EL (cell line): Measurements from ENCODE around the gene GIT1.

Source experiments
- DNase-seq: peaks from one replicate; pipeline ENCODE4 v3.0.0-alpha.2; 2016

Gene GIT1

GRCh38 chr17:29615492-29616299 lies 26.2 kb upstream of the GIT1 start:
- peak; percentile 86 for DNase-seq

- peak; percentile 35 for DNase-seq
These were observed 25.6 kb upstream of the GIT1 start for GRCh38 chr17:29615048-29615385.

DNA sequence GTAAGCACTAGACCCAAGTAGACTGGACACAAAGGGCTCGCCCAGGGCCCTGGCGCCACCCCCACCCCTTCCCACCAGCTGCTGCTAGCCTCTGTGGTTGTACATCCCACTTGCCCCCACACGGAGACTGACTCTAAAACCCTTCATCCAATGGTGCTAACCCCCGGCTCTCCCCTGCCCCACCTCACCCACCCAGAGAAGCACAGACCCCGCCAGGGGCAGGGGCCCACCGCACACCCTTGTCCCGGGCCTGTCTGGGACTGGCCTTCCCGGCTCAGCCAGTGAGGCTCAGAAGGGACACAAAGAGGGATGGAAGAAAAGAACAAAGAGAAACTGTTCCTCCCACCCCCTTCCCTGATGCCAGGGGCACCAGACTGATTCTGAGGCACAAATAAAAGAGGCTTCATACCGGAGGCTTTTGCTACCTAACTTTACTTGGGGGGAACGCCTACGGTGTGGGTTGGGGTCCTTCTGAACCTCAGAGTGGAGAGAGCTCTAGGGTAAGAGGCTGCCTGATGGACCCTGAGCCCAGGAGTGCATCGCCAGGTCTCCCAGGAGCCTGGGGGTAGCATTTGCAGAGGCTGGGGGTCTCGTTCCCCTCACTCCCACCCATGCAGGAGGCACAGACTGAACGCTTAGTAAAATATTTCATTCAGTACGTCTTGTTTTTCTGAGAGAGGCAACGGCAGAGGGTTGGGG lies 25.1 kb upstream of the GIT1 start:
- no peak for DNase-seq

DNA sequence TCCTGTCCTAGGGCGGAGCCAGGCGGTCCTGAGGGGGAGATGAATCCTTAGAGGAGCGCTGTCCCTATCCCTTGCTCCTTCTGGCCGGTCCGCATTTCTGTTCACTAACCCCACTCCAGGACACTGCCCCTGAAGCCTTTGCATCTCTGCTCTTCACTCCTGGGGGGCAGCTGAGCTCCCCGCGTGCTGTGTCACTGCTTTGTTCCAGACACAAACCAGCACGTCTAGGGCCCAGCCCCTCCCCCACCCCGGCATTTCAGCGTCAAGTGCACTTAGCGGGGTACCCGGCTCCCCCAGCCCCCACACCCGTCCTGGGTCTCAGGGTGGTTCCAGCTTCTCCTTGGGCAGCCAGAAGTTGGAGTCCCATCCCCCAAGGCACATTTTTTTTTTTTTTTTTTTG lies 24.4 kb upstream of the GIT1 start:
- no peak for DNase-seq

DNA sequence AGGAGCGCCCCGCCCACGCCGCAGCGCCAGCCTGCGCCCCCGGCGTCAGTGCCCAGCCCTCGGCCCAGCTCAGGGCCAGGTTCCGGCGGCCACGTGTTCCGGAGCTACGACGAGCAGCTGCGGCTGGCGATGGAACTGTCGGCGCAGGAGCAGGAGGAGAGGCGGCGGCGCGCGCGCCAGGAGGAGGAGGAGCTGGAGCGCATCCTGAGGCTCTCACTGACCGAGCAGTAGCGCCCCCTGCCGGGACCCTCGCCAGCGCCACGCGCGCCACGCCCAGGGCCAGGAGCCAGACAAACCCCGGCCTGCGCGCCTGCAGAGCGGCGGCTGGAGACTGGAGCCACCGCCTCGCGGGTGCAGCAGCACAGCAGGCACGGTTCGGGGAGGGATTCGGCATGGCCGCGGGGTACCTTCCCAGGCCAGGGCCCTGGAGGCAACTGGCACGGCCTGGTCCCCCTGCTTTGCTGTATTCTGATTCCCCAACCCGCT lies 23.9 kb upstream of the GIT1 start:
- DNase-seq = peak; percentile 77

GRCh38 chr17:29612404-29613280 lies 23.2 kb upstream of the GIT1 start:
- no peak for DNase-seq

- no peak for DNase-seq
These were observed 22.6 kb upstream of the GIT1 start for GRCh38 chr17:29612094-29612403.

DNA sequence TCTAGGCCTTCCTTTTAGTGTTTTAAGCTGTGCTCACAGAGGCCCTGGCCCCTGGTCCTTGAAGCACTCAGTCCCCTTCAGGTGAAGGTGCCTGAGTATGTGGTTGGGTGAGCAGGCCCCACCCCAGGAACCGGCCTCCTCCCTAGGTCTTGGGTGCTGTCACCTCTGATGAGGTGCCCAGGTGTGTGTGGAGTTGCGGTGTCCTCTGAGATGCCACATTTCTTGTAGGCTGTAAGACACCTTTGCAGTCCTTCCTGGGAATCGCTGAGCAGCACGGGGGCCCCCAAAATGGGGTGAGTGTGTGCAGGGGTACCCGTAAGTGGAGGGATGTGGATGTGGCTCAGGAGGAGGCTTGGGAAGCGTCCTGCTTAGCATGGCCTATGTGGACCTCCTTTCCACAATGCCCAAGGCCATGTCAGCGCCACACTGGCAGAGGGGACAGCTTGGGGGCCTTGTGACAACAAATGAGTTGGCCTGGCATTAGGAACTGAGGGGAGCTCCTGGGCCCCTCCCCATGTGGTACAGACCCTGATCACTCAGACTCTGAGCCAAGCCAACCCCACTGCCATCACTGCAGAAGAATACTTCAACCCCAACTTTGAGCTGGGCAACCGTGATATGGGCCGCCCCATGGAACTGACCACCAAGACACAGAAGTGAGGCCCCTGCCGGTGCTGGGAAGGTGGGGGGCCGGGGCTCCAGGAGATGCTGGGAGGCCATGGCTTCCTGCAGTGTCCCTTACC lies 22.1 kb upstream of the GIT1 start:
- no peak for DNase-seq

DNA sequence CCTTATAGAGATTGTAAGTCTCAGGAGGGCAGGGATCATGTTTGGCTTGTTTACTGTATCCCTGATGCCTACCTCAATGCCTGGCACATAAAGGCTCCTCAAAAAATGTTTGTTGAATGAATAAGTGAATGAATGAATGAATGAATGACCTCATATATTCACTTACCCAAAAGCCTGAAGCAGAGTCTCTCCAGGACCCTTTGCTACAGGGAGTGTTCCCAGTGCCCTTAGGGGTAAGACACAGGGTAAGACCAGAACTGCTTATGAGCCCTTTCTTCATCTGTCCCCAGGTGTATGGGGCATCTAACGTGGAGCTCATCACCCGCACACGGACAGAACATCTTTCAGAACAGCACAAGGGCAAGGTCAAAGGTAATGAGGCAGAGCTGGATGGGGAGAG lies 20.9 kb upstream of the GIT1 start:
- no peak for DNase-seq

DNA sequence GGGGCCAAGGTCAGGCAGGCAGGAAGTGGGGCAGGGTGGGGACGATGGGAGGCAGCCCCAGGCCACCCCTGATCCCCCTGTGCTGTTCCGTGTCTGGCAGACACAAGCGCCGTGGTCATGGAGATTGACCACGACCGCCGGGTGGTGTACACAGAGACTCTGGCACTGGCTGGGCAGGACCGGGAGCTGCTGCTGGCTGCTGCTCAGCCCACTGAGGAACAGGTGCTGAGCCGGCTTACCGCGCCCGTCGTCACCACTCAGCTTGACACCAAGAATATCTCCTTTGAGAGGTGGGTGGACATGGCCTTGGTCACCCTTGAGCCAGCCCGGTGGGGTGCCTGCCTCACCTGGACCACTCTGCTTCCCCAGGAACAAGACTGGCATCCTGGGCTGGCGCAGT lies 19.5 kb upstream of the GIT1 start:
- no peak for DNase-seq

GRCh38 chr17:29607557-29608195 lies 18.2 kb upstream of the GIT1 start:
- DNase-seq = no peak

GRCh38 chr17:29603109-29603674 lies 13.7 kb upstream of the GIT1 start:
- no peak for DNase-seq

DNA sequence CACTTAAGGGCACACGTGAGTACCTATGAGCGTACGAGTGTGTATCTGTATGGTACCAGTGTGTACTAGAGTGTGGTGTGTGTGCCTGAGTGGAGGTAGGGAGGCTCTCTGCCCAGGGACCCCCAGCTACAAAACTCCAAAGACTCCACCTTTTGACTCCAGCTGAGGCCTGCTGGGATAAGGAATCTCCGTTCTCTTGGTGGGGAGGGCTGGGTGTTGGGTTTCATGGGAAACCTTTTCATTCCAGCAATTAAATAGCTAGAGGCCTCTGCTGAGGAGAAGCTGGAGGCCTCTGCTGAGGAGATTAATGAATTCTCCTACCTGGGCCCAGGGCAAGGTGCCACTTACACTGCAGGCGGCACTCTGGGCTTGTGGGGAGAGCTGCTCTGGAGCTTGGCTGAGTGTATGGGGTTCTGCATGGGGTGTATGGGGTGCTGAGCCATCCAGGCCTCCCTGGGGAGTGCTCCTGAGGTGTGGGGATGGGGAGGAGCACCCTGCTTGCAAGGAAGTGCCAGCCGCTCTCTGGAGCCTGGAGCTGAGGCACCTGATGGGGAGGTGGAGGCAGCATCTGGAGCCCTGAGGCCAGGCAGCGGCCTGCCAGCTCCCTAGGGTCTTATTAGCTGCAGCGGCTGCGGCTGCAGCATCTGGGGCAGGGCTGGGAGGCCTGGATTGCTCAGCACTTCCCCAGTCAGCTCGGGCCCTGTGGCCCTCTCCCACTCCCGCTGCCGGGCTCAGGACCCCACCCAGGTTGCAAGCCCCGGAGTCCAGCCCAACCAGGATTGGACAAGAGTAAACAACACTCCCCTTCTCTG lies 8.1 kb upstream of the GIT1 start:
- DNase-seq = no peak

DNA sequence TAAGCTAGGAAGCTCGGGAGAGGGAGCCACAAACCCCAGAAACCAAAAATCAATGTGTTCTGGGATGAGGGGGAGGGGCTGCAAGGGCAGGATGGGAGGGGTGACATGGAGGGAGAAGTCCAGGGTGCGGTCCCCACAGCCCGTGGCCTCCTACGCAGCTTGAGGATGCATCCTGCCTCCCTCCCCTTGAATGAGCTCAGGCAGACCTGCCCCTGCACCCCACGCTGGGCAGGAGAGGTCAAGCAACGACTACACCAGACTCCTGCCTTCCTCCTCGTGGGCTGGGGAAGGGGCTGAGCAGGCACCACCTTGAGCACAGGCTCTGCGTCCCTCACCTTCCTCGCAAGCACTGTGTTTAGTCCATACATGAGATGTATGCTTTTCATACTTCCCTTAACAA lies 7.4 kb upstream of the GIT1 start:
- DNase-seq = no peak

- no peak for DNase-seq
These were observed 6.7 kb upstream of the GIT1 start for GRCh38 chr17:29595943-29596774.

GRCh38 chr17:29595107-29595942 lies 5.9 kb upstream of the GIT1 start:
- DNase-seq = no peak

DNA sequence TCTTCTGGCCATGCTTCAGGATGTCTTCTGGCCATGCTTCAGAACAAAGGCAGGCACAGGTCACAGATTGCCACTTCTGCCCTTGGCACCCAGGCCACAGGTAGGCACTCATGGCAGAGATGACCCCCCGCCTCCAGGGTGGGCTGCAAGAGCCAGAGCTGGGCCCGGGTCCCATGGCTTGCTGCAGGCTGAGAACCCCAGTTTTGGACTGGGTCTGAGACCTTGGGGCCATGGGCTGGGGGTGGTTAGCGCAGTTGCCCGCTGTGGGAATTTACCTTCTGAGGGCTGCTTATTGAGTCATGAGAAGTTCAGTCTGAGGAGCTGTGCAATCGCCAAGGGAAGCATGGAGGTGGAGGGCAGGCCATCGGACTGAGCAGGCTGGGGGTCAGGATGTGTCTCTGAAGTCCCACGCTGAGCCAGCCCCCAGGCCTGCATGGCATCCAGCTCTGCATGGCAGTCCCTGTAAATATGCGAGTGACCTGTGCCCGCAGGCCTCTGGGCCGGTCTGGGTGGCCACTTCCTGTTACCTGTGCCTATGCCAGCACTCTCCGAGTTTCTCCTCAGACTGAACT lies 5.2 kb upstream of the GIT1 start:
- no peak for DNase-seq

DNA sequence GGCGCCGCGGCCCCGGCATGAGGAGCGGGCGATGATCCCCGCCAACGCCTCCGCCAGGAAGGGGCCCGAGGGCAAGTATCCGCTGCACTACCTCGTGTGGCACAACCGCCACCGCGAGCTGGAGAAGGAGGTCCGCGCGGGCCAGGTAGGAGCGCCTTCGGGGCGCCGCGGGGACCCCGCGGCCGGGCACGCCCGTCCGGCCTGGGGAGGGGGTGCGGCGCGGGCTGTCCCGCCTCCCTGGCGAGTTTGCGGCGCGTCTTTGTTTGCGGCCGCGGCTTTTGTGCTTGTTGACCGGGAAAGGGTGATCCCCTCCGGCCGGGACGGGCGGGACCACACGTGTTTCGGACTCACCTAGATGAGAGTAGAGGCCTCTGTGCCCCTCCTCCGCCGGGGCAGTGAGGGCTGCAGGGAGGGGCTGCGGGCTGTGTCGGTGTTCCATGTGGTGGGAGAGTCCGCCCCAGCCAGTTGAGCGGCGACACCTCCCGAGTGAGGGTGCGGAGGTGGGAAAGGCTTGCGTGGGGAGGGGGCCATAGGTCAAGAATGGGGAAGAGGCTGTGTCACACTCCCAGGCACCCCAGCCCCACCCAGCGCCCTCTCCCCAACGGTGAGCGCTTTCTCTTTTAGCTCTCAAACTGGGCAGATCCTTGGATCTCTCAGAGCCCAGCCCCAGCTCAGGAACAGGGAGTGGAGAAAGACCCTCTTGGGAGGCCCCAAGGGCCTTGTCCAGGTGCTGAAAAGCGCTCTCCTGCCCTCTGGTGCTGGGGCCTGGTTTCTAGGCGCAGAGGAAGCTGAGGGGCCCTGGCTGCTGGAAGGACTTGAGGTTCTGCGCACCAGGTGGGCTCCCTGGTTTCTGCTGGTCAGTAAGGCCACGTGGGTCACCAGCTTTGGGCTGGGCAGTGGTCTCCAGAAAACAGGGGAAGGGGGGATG lies 4.4 kb upstream of the GIT1 start:
- DNase-seq = peak; percentile 25
